GM12892 (cell line): ENCODE data around the gene SLC24A3.

ENCODE experiments used
- DNase-seq: peaks from one replicate; pipeline ENCODE4 v3.0.0; 2011; ENCODE audit not compliant: insufficient read length
- FAIRE-seq: peaks from 2 replicates; lab custom pipeline; 2011; peaks lifted over from hg19 to GRCh38; lab: Jason Lieb, UNC
- POLR2A ChIP-seq: IDR thresholded peaks from 2 replicates; pipeline ENCODE4 v1.6.1; 2011; ENCODE audit warnings: low read depth, low read length, control low read depth
- POLR2AphosphoS5 ChIP-seq: IDR thresholded peaks from 2 replicates; pipeline ENCODE4 v1.6.1; 2011; ENCODE audit warnings: low read depth, low read length, control low read depth
- TAF1 ChIP-seq: IDR thresholded peaks from 2 replicates; pipeline ENCODE4 v1.6.1; 2011; ENCODE audit warnings: low read depth, mild to moderate bottlenecking, control low read depth, low read length, borderline replicate concordance

SLC24A3 gene

DNA sequence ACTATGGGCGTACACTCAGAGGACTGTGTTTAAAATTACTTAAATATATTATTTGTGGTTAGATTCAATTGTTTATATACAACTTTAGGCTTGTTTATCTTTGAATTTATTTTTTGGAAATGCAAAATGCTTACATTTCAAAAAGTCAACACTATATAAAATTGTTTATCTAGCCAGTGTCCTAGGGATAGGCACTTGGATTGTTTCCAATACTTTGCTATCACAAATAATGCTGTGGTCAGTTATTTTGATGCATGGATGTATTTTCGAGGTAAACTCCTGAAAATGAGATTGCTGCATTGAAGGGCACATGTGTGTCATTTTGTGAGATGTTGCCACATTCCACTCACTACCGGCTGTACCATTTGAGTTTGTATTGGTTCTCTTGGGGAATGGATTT is 213.9 kb downstream of the SLC24A3 start:
- FAIRE-seq = no peak
- TF ChIP-seq POLR2AphosphoS5 = no peak
- no peak for TF ChIP-seq POLR2A
- no peak for TF ChIP-seq TAF1
- DNase-seq = no peak

DNA sequence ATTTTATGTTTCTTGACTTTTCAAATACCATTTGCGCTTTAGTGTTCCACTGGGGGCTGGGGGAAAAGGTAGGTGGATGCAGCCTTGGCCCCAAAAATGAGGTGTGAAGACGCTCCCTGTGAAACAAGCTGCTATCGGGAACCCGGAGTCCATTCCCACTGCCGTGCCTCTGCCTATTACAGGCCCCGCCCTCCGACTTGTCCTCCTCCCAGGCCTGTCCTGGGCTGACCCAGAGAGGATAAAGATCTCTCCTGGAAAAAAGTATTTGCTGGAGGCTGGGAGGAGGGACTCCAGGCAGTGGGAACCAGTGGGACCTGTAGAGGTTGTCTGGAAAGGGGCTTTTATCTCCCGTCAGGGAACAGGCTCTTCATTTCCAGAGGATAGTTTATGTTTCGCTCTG is 215.0 kb downstream of the SLC24A3 start:
- no peak for TF ChIP-seq POLR2A
- TF ChIP-seq POLR2AphosphoS5 = no peak
- TF ChIP-seq TAF1 = no peak
- no peak for FAIRE-seq
- DNase-seq = no peak

DNA sequence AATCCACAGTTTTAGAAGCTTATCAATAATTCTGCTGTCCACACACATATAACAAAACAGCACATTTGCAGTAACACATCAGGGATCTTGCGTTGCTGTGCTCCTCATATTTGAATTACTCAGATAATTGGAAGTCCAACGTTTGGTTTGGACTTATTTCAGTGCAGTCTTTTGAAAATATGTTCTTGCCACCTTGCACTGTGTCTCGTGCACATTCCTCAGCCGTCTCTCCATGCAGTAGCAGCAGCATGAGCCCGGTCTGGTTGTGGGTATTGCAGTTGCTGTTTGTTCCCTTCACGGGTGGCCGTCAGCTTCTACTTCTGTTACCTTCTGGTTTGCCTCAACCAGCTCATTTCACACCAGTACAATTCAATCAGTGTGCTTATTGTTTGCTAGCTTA is 215.5 kb downstream of the SLC24A3 start:
- FAIRE-seq = no peak
- no peak for TF ChIP-seq POLR2AphosphoS5
- TF ChIP-seq POLR2A = no peak
- no peak for TF ChIP-seq TAF1
- DNase-seq = no peak

DNA sequence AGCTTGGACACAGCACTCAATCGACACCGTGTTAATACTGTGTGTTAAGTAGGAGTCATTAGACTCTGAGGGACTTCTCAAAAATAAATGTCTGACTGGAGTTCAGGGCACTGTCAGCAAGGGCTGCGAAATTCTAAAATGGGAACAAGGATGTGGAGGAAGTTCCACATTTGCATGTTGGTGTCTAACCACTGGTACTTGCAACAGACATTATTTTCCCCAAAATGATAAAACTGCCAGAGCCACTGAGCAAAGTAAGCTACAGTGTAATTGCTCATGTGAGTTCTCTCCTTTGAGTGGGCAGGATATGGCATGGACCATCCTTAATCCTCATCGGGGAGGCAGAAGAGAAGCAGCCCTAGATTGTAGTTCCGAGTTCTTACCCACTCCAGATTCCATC is 215.9 kb downstream of the SLC24A3 start:
- no peak for TF ChIP-seq TAF1
- DNase-seq (no peak), FAIRE-seq (peak; percentile 51)

DNA sequence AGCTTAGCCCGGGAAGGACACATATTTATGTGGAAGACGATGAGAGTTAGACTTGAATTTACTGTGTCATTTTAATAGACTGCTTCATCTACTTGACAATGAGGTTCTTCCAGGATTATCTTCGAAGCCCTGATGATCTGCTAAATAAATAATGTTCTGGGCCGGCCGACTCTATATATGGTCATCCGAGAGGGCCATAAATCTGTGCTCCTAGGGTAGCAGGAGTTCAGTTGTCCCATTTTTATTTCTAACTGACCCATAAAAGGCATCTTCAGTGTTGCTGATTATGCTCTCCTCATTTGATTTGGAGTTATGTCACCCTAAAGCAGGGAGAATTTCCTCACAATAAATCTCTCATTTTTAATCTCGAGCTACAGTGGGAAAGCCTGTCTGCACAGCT is 217.1 kb downstream of the SLC24A3 start:
- DNase-seq = no peak
- no peak for FAIRE-seq
- no peak for TF ChIP-seq POLR2AphosphoS5
- no peak for TF ChIP-seq TAF1
- no peak for TF ChIP-seq POLR2A

DNA sequence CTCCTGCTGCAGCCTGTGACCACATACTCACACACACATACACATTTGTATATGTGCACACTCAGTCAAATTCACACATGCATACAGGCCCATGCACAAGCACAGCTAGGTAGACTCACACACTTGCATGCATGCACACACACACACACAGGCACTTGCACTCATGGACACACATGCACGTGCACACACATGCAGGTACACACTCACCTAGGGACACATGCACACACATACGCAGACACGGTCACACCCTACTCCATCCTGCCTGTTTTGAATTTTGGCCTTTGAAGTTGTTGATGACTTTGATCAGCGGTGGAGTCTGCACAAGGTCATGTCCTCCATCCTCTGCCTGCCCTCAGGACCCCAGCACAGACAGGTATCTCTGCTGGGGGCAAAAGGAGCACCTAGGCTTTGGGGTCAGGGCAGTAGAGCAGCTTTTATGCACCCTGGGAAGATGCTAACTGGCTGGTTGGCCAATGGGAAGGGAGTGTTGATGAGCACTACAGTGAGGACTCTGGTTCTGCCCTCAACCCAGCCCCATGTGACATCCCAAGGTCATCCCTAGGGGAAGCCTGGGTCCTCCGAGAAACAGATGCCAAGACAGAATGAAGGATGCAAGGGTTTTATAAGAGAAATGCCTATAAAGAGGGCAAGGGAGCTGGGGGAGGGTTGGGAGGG is 218.3 kb downstream of the SLC24A3 start:
- DNase-seq (no peak), FAIRE-seq (no peak)
- TF ChIP-seq TAF1 (no peak), POLR2AphosphoS5 (no peak), POLR2A (no peak)

DNA sequence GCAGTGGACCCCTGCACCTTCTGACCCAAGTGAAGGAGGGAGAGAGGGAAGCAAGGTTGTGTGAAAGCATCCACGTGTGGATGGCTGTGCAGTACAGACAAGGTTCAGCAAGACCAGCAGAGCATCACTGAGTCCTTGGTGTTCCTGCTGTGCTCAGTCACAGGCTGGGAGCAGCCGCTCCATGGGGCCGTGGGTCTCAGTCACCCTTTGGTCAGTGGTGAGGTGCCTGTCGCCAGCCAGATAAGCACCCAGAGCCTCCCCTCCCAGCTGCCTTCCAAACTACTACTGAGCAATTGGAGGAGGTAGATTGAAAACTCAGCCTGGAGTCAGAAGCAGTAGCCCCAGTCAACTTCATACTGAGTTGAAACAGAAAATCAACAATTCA is 218.9 kb downstream of the SLC24A3 start:
- DNase-seq (no peak), FAIRE-seq (no peak)
- TF ChIP-seq POLR2AphosphoS5 (no peak), POLR2A (no peak), TAF1 (no peak)

DNA sequence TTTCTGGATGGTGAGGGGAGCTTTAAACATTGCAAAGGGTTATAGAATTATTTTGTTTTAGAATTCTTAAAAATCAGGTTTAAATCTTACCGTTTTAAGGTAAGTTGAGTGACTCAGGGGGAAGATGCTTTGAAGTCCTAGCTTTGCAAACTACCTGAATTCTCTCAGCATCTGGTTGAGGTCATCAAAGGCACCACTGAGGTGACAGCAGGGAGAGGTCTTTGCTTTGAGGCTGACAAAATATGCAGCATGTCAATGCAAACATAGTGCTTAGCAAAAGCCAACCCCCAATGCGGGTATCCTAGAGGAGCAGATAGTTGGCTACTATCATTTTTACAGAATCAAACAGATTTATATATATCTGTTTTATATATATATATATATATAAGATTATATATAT is 219.5 kb downstream of the SLC24A3 start:
- DNase-seq = no peak
- FAIRE-seq = no peak
- TF ChIP-seq TAF1 = no peak

DNA sequence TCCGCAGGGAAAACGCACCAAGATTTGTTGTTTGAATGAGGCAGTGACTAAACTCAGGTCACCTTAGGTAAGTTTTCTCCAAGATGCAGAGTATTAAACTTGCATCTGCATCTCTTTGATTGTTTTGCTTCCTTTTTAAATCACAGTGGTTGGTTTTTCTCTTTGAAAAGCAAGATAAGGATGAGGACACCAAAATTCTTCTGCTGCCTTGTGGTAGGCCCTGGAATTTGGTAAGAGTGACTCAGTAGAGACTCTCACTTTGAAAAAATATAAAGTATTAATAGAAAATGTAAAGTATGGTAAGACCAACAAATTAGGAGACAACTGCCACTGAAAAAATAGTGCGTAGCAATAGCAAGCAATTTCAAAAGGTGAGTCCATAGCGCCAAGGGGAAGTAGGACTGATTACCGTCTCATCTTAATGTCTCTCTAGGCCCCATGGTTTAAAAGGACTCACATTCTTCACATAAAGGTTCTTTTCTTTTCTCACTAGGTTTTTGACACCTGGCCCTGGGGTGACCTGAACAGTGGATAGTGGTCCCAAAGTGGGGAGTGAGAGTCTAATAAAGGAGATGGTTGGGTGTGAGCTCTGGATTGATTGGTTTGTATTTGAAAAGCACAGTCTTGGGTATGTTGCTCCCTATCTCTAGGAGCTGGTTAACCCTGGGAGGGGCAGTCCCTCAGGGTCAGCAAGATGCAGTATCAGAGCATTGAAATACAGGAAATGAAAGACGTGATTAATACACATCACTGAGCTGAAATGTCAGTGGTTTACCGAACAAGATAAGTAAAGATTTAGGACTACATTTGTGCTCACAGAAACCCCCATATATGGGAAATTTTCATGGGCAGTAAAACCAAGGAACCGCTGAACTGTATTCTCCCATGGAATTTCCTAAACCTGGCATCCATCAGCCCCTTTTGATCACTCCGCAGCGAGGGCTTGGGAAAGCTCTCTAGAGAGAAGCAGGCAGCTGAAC is 221.2 kb downstream of the SLC24A3 start:
- TF ChIP-seq TAF1 (no peak), POLR2A (no peak), POLR2AphosphoS5 (no peak)
- no peak for FAIRE-seq
- DNase-seq = no peak

DNA sequence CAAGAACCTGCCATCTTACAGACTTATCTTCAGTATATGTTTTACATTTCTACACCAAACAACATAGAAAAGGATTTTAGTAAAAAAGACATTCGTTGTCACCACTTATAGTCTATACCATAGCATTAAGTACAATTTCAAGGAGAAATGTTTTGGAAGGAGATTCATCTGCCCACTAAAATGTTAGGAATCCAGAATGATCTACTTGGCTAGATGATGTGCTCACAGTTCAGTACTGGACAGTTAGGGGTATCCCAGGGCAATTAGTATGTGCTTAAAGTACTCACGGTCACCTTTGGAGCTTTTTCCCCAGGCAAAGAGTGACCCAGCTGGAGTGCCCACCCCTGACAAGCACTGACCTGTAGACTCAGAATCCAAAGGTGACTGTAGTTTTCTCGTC is 222.9 kb downstream of the SLC24A3 start:
- FAIRE-seq (no peak), DNase-seq (no peak)
- no peak for TF ChIP-seq TAF1
- TF ChIP-seq POLR2AphosphoS5 = no peak
- TF ChIP-seq POLR2A = no peak

DNA sequence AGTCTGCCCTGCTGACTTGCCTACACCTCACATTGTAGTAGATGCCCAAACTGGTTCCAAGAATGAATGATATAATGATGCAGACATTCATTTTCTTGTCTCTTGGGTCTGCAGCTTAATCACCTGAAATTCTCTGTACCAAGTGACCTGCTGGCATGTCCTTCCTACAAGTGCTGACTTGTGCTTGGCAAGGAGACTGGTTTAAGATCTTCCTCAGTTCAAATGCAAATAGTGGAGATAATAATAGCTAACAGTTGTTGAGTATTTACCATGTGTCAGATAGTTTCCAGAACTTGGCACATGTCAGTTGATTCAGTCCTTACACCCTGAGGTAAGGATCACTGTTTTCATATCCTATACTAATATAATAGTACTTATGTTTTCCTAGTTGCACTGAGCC is 223.4 kb downstream of the SLC24A3 start:
- TF ChIP-seq POLR2A (no peak), TAF1 (no peak), POLR2AphosphoS5 (no peak)
- no peak for FAIRE-seq
- DNase-seq = no peak

DNA sequence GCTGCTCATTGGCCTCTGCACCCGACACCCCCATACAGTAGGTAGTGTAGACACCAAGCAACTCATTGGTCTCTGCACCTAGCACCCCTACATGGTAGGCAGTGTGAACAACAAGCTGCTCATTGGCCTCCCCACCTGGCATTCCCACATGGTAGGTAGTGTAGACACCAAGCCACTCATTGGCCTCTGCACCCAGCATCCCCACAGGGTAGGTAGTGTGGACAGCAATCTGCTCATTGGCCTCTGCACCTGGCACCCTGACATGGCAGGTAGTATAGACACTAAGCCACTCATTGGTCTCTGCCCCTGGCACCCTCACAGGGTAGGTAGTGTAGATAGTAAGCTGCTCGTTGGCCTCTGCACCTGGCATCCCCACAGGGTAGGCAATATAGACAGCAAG is 226.0 kb downstream of the SLC24A3 start:
- TF ChIP-seq POLR2A (no peak), POLR2AphosphoS5 (no peak), TAF1 (no peak)
- FAIRE-seq = no peak

More for the DNA sequence above, 226.0 kb downstream of the SLC24A3 start:
- DNase-seq = no peak
